HG02642 (cell line): ENCODE results near the gene LRRC8E.

Experiments used
- ATAC-seq: cut with Tn5 transposase; IDR thresholded peaks from one replicate; pipeline ENCODE4 v1.9.1; 2021; ENCODE audit warnings: mild to moderate bottlenecking; ENCODE audit not compliant: unreplicated experiment, poor library complexity

Gene LRRC8E

GRCh38 chr19:7865262-7865911 lies 22.9 kb upstream of the LRRC8E start:
- ATAC-seq = no peak

DNA sequence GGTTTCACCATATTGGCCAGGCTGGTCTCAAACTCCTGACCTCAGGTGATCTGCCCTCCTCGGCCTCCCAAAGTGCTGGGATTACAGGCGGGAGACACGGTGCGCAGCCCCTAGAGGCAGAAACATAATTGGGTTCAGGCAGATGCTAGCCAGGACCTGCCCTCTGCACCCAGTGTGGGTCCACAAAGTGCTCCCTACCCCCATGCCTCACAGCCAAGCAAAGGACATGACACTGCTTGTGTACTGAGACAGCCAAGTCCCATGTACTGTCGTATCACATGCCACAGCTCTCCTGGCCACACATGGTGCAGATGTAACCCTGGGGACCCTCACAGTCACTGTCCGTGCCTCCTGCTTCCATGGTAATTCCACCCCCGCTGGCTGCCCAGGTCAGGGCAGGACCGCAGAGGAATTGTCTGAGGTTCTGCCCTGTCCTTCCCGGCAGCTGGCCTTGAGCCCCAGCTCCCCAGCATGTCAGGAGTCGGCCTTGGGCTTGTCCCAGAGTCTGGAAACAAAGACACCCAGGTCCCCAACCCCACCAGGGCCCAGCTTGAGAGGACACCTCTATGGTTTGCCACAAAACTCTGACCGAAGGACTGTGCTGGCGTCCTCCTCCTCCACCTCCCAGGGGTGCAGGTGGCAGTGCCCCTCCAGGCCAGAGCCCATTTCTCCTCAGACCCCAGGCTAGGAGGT lies 21.8 kb upstream of the LRRC8E start:
- no peak for ATAC-seq

DNA sequence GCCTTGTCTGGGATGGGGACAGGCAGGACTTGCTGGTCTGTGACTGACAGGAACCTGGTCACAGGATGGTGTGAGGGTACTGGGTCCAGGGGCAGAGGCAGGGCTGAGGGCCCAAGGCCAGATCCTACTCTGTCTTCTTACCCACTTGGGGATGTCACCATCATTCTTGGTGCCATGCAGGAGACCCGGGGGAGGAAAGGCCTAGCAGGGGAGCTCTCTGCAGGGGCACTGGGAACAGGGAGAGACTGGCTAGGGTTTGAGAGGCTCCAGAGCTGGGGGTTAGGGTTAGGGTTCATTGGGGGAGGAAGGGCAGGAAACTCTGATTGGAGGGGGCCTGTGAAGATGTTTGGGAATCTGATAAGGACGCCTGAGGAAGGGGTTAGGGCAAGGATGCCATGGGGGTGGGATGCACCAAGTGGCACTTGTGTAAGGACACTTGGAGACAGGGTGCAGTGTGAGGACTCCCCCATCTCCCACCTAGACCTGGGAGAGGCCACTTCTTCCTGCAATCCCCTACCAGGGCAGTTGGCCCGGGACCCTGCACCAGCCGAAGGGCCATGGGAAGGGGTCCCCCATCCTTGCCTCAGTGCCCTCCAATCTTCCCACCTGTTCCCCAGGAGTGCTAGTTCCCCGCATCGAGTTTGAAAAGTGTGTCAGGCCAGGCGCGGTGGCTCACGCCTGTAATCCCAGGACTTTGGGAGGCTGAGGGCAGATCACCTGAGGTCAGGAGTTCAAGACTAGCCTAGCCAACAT lies 21.0 kb upstream of the LRRC8E start:
- no peak for ATAC-seq

DNA sequence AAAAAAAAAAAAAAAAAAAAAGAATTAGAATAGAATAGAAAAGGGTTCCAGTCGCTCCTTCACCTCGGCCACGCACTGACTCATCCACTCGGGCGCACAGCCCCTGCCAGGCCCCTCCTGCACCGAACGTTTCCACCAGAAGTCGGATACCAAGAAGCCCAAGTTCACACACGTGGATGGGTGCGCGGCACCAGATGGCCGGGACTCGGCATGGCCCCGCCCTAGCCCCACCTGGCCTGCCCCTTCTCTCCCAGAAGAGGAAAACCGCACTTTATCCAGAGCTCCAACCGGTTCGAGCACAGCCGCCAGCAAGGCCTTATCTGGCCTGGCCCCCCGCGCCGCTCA lies 20.0 kb upstream of the LRRC8E start:
- ATAC-seq = no peak

DNA sequence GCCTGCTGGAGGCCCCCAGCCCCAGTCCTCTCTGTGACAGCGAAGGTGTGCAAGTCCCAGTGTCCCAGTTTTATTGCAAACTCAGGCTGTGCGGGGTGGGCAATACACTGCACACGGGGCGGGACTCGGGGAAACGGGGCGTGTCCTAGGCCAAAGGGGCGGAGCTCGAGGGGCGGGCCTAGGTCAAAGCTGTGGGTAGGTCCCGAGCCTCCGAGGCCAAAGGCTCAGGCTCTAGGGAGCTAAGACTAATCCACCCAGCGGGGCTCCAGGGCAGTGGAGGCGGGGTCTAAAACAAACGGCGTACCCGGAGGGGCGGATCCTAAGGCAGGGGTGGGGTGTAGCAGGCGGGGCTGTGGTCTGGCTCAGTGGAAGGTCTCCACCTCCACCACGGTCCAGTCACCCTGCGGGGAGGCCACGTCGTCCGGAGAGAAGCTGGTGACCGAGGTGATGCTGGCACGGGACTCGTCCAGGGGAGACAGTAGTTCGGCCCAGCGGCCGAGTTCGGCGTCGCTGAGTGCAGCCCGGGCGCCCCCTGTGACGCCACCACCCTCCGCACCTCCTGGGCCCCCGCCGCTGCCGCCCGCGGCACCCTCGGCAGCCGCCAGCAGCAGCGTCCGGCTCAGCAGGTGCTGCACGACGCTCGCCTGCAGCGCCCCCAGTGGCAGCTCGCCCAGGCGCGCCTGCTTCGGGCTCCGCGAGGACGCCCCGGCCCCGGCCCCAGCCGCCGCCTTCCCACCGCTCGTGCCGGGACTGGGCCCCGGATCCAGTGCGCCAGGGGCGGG lies 19.4 kb upstream of the LRRC8E start:
- ATAC-seq = peak; percentile 78

- peak; percentile 53 for ATAC-seq
Observed at GRCh38 chr19:7869453-7869909, 18.8 kb upstream of the LRRC8E start.

DNA sequence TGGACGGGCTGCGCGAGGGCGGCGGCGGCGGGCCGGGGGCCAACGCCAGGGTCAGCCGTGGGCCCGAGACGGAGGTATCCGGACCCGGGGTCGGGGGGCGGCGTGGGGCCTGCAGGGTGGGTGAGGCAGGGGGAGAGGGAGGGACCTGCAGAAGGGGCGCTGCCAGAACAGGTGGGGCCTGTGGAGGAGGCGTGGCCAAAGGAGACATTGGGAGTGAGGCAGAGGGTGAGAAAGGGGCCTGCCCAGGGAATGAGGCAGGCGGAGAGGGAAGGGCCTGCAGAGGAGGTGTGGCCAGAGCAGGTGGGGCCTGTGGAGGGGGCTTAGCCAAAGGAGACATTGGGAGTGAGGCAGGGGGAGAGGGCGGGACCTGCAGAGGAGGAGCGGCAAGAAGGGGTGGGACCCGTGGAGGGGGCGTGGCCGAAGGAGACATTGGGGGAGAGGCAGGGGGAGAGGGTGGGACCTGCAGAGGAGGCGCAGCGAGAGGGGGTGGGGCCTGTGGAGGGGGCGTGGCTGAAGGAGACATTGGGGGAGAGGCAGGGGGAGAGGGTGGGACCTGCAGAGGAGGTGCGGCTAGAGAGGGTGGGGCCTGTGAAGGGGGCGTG lies 18.3 kb upstream of the LRRC8E start:
- ATAC-seq = no peak

GRCh38 chr19:7870571-7871436 lies 17.5 kb upstream of the LRRC8E start:
- ATAC-seq = no peak

DNA sequence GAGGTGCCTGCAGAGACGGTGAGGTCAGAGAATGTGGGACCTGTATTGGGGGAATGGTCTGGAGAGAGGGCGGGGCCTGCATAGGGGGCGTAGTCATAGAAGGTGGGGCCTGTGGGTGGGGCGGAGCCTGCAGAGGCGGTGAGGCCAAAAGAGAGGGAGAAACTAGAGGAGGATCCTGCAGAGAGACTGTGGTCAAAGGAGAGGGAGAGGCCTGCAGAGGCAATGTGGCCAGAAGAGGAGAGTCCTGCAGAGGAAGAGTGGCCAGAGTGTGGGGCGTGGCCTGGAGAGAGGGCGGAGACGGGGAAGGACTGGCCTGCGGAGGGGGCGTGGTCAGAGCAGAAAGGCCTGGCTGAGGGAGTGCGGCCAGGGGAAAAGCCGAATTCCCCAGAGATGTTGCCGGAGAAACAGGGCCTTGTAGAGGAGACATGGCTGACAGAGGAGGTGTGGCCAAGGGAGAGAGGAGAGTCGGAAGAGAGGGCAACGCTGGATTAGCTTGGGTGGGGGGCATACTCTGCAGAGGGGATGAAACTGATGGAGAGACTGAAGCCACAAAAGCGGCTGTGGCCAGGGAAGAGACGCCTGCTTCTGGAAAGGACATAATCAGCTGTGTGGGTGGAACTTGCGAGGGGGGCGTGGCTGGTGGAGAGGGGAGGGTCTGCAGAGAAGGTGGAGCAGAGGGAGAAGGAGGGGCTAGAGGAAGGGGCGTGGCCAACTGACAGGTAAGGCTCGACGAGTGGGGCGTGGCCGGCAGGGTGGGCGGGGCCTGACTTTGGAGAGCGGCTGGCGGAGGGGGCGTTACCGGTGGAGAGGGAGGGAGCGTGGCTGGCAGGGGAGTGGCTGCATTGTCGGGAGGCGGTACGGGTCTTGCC lies 16.6 kb upstream of the LRRC8E start:
- no peak for ATAC-seq

- no peak for ATAC-seq
Observed at GRCh38 chr19:7872306-7873204, 15.8 kb upstream of the LRRC8E start.

DNA sequence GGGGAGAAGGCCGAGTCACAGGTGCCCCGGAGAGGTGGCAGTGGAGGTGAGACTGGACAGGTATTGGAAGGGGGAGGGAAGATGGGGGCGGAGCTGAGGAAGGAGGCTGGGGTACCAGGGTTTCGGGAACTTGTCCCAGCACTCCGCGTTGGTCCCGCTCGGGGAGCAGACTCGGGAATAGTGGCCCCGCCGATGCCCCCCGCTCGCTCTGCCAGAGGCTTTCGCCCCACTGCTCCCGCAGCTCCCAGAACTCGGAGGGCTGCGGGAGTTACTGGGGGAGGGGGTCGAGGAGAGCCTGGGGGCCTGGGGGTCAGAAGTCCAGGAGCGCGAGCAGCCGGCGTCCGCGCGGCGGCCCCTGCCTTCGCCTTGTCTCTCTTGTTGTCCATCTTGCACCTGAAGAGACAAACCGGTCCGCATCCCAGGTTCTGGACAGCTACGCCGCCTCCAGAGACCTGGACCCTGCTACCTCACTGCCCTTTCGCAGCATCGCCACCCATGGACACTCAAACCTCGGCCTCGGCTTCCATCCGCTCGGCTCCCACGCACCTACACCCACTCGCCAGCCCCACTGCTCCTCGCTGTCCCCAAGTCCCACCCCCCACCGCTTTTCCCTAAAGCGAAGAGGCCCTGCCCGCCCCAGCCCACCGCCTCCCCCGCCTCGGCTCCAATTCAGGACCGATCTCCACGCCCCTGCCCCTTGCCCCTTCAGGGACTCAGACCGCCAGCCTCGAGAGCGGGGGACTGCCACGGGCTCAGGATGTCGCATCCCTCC lies 14.8 kb upstream of the LRRC8E start:
- ATAC-seq = no peak

DNA sequence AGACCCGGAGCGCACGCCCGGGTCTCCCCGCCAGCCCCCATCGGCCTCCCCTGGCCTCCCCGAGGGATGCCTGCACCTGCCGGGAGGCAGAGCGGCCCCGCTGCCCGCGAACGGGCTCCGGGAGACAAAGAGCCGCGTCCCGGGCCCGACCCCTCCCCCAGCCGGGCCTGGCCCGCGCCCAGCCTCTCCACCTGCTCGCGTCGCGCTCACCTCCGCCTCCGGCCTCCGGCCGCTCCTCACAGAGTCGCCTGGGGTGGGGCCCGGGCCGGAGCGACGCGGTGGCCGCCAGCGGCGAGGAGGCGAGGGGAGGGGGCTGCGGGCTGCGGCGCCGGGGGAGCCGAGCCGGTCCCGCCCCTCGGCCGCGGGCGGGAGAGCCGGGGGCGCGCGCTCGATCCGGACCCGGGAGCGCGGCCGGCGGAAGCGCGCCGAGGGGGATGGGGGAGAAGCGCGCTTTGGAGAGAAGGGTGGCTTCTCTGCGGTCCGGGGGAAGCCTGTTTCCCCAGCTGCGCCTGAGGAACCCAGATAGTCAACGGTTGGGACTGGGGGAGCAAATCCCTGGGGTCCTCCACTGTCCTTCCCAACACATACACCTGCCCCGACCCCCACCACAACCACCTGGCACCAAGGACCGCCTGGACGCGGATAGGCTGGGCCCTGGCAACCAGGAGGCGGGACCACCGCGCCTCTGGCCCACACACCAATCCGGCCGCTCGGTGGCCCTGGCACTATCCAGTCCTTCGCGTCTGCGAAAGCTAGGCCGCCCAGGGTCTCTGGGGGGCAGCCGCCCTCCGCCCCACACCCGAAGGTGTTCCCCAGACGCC lies 14.0 kb upstream of the LRRC8E start, which contains the start of gene PRR36:
Gene PRR36 (minus strand): TSS at position 315 of the 821 bp plus-strand sequence. CDS start 701 bp downstream, outside the sequence.
- ATAC-seq = no peak

DNA sequence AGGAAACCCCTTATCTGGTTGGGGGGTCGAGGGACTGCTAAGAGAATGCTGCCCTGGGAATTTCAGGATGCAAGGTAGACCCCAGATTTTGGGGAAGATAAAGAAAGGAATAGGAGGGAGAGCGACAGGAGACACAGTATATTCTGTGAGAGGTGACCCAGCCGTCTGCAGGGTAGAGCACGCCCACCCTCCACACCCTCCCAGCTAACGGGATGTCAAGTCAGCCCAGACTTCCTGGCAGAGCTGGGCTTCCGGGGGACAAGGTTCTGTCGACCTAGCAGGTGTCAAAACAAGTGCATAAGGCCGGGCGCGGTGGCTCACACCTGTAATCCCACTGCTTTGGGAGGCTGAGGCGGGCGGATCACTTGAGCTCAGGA lies 13.4 kb upstream of the LRRC8E start:
- no peak for ATAC-seq

GRCh38 chr19:7877249-7877836 lies 11.0 kb upstream of the LRRC8E start:
- no peak for ATAC-seq

DNA sequence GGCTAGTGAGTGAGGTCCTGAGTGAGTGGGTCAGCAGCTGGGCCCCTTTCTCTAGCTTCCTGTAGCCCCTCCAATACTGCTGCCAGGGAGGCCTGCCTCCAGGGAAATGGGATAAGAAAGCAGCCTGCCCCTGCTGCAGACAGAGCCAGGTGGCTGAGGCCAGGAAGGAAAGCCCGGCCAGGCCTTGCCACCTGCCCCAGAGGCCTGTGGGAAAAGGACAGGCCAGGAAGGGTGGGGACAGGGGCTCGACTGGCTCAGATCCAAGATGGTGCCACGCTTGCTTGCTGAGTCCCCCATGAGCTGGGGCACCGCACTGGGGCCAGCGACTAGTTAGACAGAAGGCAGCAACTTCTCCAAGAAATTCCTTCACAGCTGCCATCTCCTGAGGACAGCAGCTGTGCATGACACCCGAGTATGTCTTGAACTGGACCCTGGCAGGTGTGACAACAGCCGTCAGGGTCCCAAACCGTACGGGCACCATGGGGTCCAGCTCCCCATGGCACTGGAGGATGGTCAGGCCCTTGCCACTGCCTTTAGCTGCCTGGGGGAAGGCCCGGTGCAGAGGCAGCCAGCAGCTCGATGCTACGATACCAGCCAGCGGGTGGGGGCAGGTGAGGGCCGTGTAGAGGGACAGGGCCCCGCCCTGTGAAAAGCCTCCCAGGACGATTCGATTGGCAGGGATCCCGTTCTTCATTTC lies 9.1 kb upstream of the LRRC8E start:
- no peak for ATAC-seq
